ENCODE data around the gene ABR. TPM values are rescaled to one million over a fixed set of nuclear protein-coding genes. Genes with fewer than 3 reads are reported as not detected.
"Not testable (repeated sequence)": the region's sequence is repeated elsewhere in the genome, so short reads cannot be mapped to it uniquely, and the experiment has no call there.

Gene ABR
- total RNA-seq, 1 experiment from 2014 or later = 35.4 TPM

DNA sequence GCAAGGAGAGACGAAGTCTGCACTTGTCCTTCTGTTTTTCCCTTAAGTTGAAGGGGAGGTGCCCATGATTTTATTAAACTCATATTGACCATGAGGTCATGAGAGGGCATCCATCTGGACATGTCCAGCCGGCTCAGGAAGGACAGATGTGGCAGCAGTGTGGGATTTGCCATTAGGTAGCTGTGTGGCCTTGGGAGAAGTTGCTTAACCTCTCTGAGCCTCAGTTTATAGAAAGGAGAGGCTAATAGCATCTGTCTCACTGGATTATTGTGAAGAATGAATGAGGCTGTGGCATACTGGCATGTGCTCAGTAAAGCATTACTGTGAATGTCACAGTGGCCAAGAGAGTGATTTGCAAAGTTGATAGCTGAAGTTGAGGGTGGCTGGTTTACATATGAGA, 181.7 kb downstream of the ABR start:
- intact Hi-C loops (cut with micrococcal nuclease) = no loop called here
- no peak for ATAC-seq
- POLR2A ChIA-PET (ENCODE audit: unreplicated experiment) = no interaction called here
- Histone ChIP-seq H3K4me1 (ENCODE audit: insufficient read depth, low read length) (peaks cover 12% of the 10 kb centered on the region), H3K4me2 (ENCODE audit: low read length) (peak overlapping the region; percentile 93), H3F3A (ENCODE audit: low read length, unreplicated experiment) (no peaks in the 10 kb centered on the region), H3K9me3 (ENCODE audit: low read length) (no peaks in the 10 kb centered on the region), H3K27me3 (ENCODE audit: low read length) (no peaks in the 10 kb centered on the region), H3K27ac (ENCODE audit: low read length) (no peak overlapping the region), H4K20me1 (ENCODE audit: low read length) (no peaks in the 10 kb centered on the region), H3K4me3 (ENCODE audit: low read length) (peak overlapping the region; percentile 100), H3K9ac (ENCODE audit: low read length) (peak overlapping the region; percentile 99), H3K79me2 (ENCODE audit: low read length) (peaks cover 25% of the 10 kb centered on the region), H3K36me3 (ENCODE audit: low read depth, low read length) (peaks cover 22% of the 10 kb centered on the region; the same call in 1 of the 2 replicates), H2AFZ (ENCODE audit: low read length) (no peak overlapping the region), H3K9me2 (replicated peaks; ENCODE audit: low read length) (no peaks in the 10 kb centered on the region)
- no TSS peak for BruUV-seq (replicated peaks)
- DNase-seq = no peak
- TF ChIP-seq EZH2phosphoT487 (IDR thresholded peaks at IDR 0.05; ENCODE audit: borderline replicate concordance, low read length) = no peak
- no peak for TF ChIP-seq EZH2 (IDR thresholded peaks at IDR 0.05; ENCODE audit: low read length, unreplicated experiment)
- TF ChIP-seq CTCF (conservative IDR thresholded peaks at IDR 0.05; ENCODE audit: low read depth, low read length) = no peak
- CTCF ChIA-PET = no interaction called here

DNA sequence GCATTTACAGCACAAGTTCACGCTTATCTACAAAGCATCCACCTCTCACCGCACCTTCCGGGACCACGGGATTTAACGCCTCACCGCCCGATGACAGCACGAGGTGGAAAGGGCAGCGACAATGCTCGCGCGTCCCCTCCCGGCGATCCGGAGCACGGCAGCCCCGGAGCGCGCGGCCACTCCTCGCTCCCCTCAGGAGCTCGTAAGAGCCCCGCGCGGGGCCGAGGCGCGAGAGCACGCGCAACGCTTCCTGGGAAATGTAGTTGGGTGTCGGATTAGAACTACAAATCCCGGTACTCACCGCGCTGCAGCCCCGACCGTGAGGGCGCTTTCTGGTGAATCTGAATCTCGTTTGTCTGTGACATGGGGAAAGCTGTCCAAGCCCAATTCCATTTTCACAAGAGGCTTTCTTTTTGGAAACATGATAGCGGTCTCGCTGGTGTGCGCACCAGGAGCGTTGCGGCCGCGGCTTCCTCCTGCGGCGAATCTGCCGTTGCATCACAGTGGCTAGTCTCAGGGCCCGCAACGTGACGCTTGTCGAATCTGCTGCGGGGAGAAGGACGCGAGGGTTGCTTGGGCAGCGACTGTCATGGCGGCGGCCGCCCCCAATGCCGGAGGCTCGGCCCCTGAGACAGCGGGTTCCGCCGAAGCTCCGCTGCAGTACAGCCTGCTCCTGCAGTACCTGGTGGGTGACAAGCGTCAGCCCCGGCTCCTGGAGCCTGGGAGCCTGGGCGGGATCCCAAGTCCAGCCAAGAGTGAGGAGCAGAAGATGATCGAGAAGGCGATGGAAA, 183.0 kb downstream of the ABR start, which contains the start of gene TIMM22:
Gene TIMM22, plus strand, starts transcription at position 576 of the 791 bp plus-strand sequence. Its CDS starts 14 bp downstream, at position 590.
- Histone ChIP-seq H3K27ac (ENCODE audit: low read length) (peak within 1 kb of the TSS; percentile 68), H2AFZ (ENCODE audit: low read length) (peak within 1 kb of the TSS; percentile 79), H4K20me1 (ENCODE audit: low read length) (no peaks in the 10 kb centered on the region), H3K4me2 (ENCODE audit: low read length) (peak within 1 kb of the TSS; percentile 93), H3K4me3 (ENCODE audit: low read length) (peak within 1 kb of the TSS; percentile 100), H3K9me3 (ENCODE audit: low read length) (no peaks in the 10 kb centered on the region), H3K9ac (ENCODE audit: low read length) (peak within 1 kb of the TSS; percentile 99), H3K36me3 (ENCODE audit: low read depth, low read length) (peaks cover 16% of the 10 kb centered on the region; the same call in 1 of the 2 replicates), H3K27me3 (ENCODE audit: low read length) (no peaks in the 10 kb centered on the region), H3K79me2 (ENCODE audit: low read length) (peaks cover 25% of the 10 kb centered on the region), H3K9me2 (replicated peaks; ENCODE audit: low read length) (no peaks in the 10 kb centered on the region), H3K4me1 (ENCODE audit: insufficient read depth, low read length) (peaks cover 12% of the 10 kb centered on the region), H3F3A (ENCODE audit: low read length, unreplicated experiment) (no peaks in the 10 kb centered on the region)
- no TSS peak for BruUV-seq (replicated peaks)
- ChIA-PET POLR2A (ENCODE audit: unreplicated experiment) (interaction anchor here (0.6 kb wide), 2 partner anchors 17 to 125 kb away, joined by 4 to 19 read pairs; partner anchors contain the start of gene NXN), CTCF (interaction anchor here (0.5 to 1.2 kb wide), 6 partner anchors 16 to 647 kb away, joined by 3 to 12 read pairs (median 6); no protein-coding TSS in a partner anchor)
- intact Hi-C loops (cut with micrococcal nuclease) = loop anchor here (2.0 kb wide), 1 partner anchor 202 kb away; no protein-coding TSS in a partner anchor
- DNase-seq (peak; percentile 96), ATAC-seq (peak; percentile 98)
- TF ChIP-seq EZH2 (IDR thresholded peaks at IDR 0.05; ENCODE audit: low read length, unreplicated experiment) (no peak), CTCF (conservative IDR thresholded peaks at IDR 0.05; ENCODE audit: low read depth, low read length) (peak; percentile 81)

DNA sequence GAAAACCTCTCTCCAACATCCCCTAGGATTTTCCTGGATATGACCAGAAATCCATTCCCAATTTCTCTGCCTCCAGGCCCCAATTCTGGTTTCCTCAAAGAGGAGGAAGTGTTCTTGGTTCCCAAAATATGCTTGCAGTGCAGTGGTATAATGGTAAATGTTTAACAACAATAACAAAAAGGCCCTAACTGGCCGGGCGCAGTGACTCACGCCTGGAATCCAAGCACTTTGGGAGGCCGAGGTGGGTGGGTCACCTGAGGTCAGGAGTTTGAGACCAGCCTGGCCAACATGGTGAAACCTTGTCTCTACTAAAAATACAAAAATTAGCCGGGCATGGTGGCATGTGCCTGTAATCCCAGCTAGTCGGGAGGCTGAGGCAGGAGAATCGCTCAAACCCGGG, 184.5 kb downstream of the ABR start:
- H4K20me1 ChIP-seq (ENCODE audit: low read length); POLR2A ChIA-PET (ENCODE audit: unreplicated experiment); H3K27ac ChIP-seq (ENCODE audit: low read length); H3K9ac ChIP-seq (ENCODE audit: low read length); H3F3A ChIP-seq (ENCODE audit: low read length, unreplicated experiment); H2AFZ ChIP-seq (ENCODE audit: low read length); H3K9me3 ChIP-seq (ENCODE audit: low read length); intact Hi-C loops (cut with micrococcal nuclease); H3K4me2 ChIP-seq (ENCODE audit: low read length); BruUV-seq (replicated peaks); H3K4me3 ChIP-seq (ENCODE audit: low read length); H3K36me3 ChIP-seq (ENCODE audit: low read depth, low read length); H3K27me3 ChIP-seq (ENCODE audit: low read length); DNase-seq; CTCF ChIA-PET; H3K9me2 ChIP-seq (replicated peaks; ENCODE audit: low read length); ATAC-seq: not testable (repeated sequence)
- peaks cover 12% of the 10 kb centered on the region for H3K4me1 ChIP-seq (ENCODE audit: insufficient read depth, low read length)
- H3K79me2 ChIP-seq (ENCODE audit: low read length) = peaks cover 25% of the 10 kb centered on the region
